ENCODE data around the gene OR4L1.

GRCh38 chr14:20035938-20036337 lies 23.9 kb upstream of the OR4L1 start, which contains the start of gene OR4K13:
- TF ChIP-seq, protein P1, sequence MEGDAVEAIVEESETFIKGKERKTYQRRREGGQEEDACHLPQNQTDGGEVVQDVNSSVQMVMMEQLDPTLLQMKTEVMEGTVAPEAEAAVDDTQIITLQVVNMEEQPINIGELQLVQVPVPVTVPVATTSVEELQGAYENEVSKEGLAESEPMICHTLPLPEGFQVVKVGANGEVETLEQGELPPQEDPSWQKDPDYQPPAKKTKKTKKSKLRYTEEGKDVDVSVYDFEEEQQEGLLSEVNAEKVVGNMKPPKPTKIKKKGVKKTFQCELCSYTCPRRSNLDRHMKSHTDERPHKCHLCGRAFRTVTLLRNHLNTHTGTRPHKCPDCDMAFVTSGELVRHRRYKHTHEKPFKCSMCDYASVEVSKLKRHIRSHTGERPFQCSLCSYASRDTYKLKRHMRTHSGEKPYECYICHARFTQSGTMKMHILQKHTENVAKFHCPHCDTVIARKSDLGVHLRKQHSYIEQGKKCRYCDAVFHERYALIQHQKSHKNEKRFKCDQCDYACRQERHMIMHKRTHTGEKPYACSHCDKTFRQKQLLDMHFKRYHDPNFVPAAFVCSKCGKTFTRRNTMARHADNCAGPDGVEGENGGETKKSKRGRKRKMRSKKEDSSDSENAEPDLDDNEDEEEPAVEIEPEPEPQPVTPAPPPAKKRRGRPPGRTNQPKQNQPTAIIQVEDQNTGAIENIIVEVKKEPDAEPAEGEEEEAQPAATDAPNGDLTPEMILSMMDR (IDR thresholded peaks at IDR 0.05): no peak
- TF ChIP-seq POLR2A (IDR thresholded peaks at IDR 0.05) (no peak), POLR2AphosphoS5 (IDR thresholded peaks at IDR 0.05) (no peak)

Data from breast epithelium (tissue), 3 donors.